HepG2 (cell line): ENCODE measurements around the gene CREBRF. TPM values are rescaled to one million over a fixed set of nuclear protein-coding genes. Genes with fewer than 3 reads are reported as not detected.

Experiments
- ATAC-seq: fragments of 200-7000 bp; cut with Tn5 transposase; 3 replicates; pipeline ENCODE4 v1.9.1; 2020; ENCODE audit warnings: mild to moderate bottlenecking, moderate library complexity
- BruUV-seq: library from RNA; stranded (reverse); fragments of 400-500 nt; replicated peaks from 2 replicates; lab custom pipeline; 2021; lab: Mats Ljungman, UMichigan
- CTCF ChIA-PET: fragments of 300-600 bp; formaldehyde crosslinking; extraction: SDS; loops from one replicate; lab custom pipeline; 2021; ENCODE audit warnings: low total read pairs, inconsistent platforms, low intra/inter-chr PET ratio; lab: Yijun Ruan, JAX
- POLR2A ChIA-PET: fragments of 350-600 bp; sonication (Branson Sonifier 250); formaldehyde crosslinking; loops from one replicate; lab custom pipeline; 2020; ENCODE audit warnings: antibody characterized with exemption, inconsistent platforms; lab: Yijun Ruan, JAX
- DNase-seq: peaks from one replicate; pipeline ENCODE4 v3.0.0-alpha.2; 2015; ENCODE audit warnings: low spot score
- FAIRE-seq: peaks from 3 replicates; lab custom pipeline; 2011; peaks lifted over from hg19 to GRCh38; lab: Jason Lieb, UNC
- H2AFZ ChIP-seq: one replicate; pipeline ENCODE4 v1.6.1; 2011; ENCODE audit warnings: low read length, inconsistent platforms
- H3K27ac ChIP-seq: fragments of 300-600 bp; 3 replicates; pipeline ENCODE4 v1.8.0; 2011; ENCODE audit warnings: mixed run types, mild to moderate bottlenecking, mixed read lengths, low read length, inconsistent platforms; ENCODE audit not compliant: insufficient read depth; ENCODE audit errors: extremely low read length
- H3K27me3 ChIP-seq, 2 experiments: fragments of 200-600 bp in 1 of 2; 2 replicates in 1 of 2; 3 replicates in 1 of 2; pipeline versions ENCODE4 v1.6.0 to v1.8.0; 2011; ENCODE audit warnings: low read length in 2 of 2, mild to moderate bottlenecking in 2 of 2, moderate library complexity in 2 of 2, inconsistent platforms in 1 of 2; ENCODE audit not compliant: insufficient read depth in 2 of 2, control insufficient read depth in 1 of 2
- H3K36me3 ChIP-seq, 2 experiments: fragments of 200-600 bp in 1 of 2; replicated peaks in 1 of 2; 2 replicates in 1 of 2; 3 replicates in 1 of 2; pipeline versions ENCODE4 v1.5.1 to v1.8.0; 2011; ENCODE audit warnings: low read length in 2 of 2, inconsistent platforms in 1 of 2; ENCODE audit not compliant: insufficient read depth in 2 of 2, control insufficient read depth in 1 of 2
- H3K4me1 ChIP-seq: 2 replicates; pipeline ENCODE4 v1.5.1; 2012; ENCODE audit warnings: low read length, inconsistent platforms; ENCODE audit not compliant: insufficient read depth
- H3K4me2 ChIP-seq: 2 replicates; pipeline ENCODE4 v1.6.0; 2011; ENCODE audit warnings: low read depth, low read length, inconsistent platforms
- H3K4me3 ChIP-seq, 3 experiments: fragments of 200-600 bp in 1 of 3; sonication (generic), shearing (Covaris generic) in 1 of 3; replicated peaks in 1 of 3; 2 replicates each; pipeline ENCODE4 v1.5.1; 2011 to 2016; ENCODE audit warnings: low read length in 3 of 3, inconsistent platforms in 2 of 3, low read depth in 2 of 3, mild to moderate bottlenecking in 2 of 3, control low read depth in 1 of 3, mixed read lengths in 1 of 3; ENCODE audit not compliant: insufficient read depth in 1 of 3
- H3K79me2 ChIP-seq: one replicate; pipeline ENCODE4 v1.6.1; 2011; ENCODE audit warnings: low read length, inconsistent platforms; ENCODE audit not compliant: insufficient read depth
- H3K9ac ChIP-seq: 2 replicates; pipeline ENCODE4 v1.6.0; 2011; ENCODE audit warnings: mild to moderate bottlenecking, low read depth, low read length, inconsistent platforms; ENCODE audit not compliant: insufficient read depth
- H3K9me3 ChIP-seq: 2 replicates; pipeline ENCODE4 v1.5.1; 2012; ENCODE audit warnings: mild to moderate bottlenecking, low read length
- H4K20me1 ChIP-seq: 2 replicates; pipeline ENCODE4 v1.6.0; 2011; ENCODE audit warnings: inconsistent platforms, mild to moderate bottlenecking, low read length, moderate library complexity; ENCODE audit not compliant: insufficient read depth
- ARID2 ChIP-seq: sonication (generic); formaldehyde crosslinking; IDR thresholded peaks from 2 replicates; pipeline ENCODE4 v1.8.1; 2022; ENCODE audit warnings: mild to moderate bottlenecking, missing genetic modification reagents, borderline replicate concordance
- EEA1 ChIP-seq: sonication (generic); formaldehyde crosslinking; IDR thresholded peaks from 2 replicates; pipeline ENCODE4 v1.5.1; 2020; ENCODE audit warnings: mild to moderate bottlenecking, missing genetic modification reagents, borderline replicate concordance
- EED ChIP-seq: sonication (generic); formaldehyde crosslinking; IDR thresholded peaks from 2 replicates; pipeline ENCODE4 v1.5.0; 2020; ENCODE audit warnings: mild to moderate bottlenecking, missing genetic modification reagents
- FOXC1 ChIP-seq: sonication (generic); formaldehyde crosslinking; IDR thresholded peaks from 2 replicates; pipeline ENCODE4 v1.8.0; 2022; ENCODE audit warnings: mild to moderate bottlenecking, missing genetic modification reagents, borderline replicate concordance
- MATR3 ChIP-seq: sonication (generic); formaldehyde crosslinking; IDR thresholded peaks from 2 replicates; pipeline ENCODE4 v1.4.0; 2020; ENCODE audit warnings: missing genetic modification reagents
- ZNF207 ChIP-seq: fragments of 450-650 bp; IDR thresholded peaks from 2 replicates; pipeline ENCODE4 v1.6.1; 2016; ENCODE audit warnings: antibody characterized with exemption, borderline replicate concordance
- ZNF367 ChIP-seq: sonication (generic); formaldehyde crosslinking; IDR thresholded peaks from 2 replicates; pipeline ENCODE4 v1.4.0; 2020; ENCODE audit warnings: missing genetic modification reagents, borderline replicate concordance
- ZNF644 ChIP-seq: IDR thresholded peaks from 2 replicates; pipeline ENCODE4 v1.6.1; 2016; ENCODE audit warnings: low read depth
- WGBS: methylation state at CpG from one replicate; pipeline ENCODE4 v1.1.6; 2017; ENCODE audit warnings: low lambda C conversion rate; 5-methylcytosine and 5-hydroxymethylcytosine counted together
- in situ Hi-C: cut with HindIII; loops from 2 replicates; pipeline ENCODE4 v1.10.0; 2017; ENCODE audit warnings: low pct_unique_long_range_greater_than_20kb; ENCODE audit not compliant: extremely low pct_ligation_motif_present
- intact Hi-C: fragments of 100-400 bp; cut with micrococcal nuclease; formaldehyde crosslinking; loops from one replicate; pipeline ENCODE4 v1.10.0; 2022; ENCODE audit not compliant: unreplicated experiment
- polyA plus RNA-seq, 8 experiments: library from polyadenylated mRNA; depleted of rRNA in 3 of 8; stranded (reverse) in 7 of 8; unstranded in 1 of 8; fragments of >200 nt; fragmentation: Illumina TruSeq in 4 of 8; extraction: Trizol in 4 of 8; gene quantifications; 2 replicates each; pipeline versions ENCODE4 v1.2.1 to v1.2.3, GENCODE V29; 2011 to 2016; ENCODE audit warnings: low read depth in 4 of 8, missing spikeins in 1 of 8, mixed read lengths in 1 of 8; ENCODE audit not compliant: insufficient read depth in 1 of 8
- total RNA-seq, 5 experiments: library from RNA; depleted of rRNA; stranded (reverse); fragments of >200 nt; fragmentation: Illumina TruSeq; extraction: Trizol; gene quantifications; 2 replicates each; pipeline ENCODE4 v1.2.3, GENCODE V29; 2016; ENCODE audit warnings: low read depth in 1 of 5
- TF ChIP-seq, protein P1 (sequence below): IDR thresholded peaks from 2 replicates; pipeline ENCODE4 v1.6.1; 2016; ENCODE audit warnings: low read depth
- TF ChIP-seq, protein P2 (sequence below): fragments of 450-650 bp; IDR thresholded peaks from 2 replicates; pipeline ENCODE4 v1.6.1; 2017; ENCODE audit warnings: mild to moderate bottlenecking
- TF ChIP-seq, protein P3 (sequence below): sonication (generic); formaldehyde crosslinking; IDR thresholded peaks from 2 replicates; pipeline ENCODE4 v1.5.0; 2020; ENCODE audit warnings: mild to moderate bottlenecking, missing genetic modification reagents
- TF ChIP-seq, protein P4 (sequence below): sonication (generic); formaldehyde crosslinking; IDR thresholded peaks from 2 replicates; pipeline ENCODE4 v1.4.0; 2020; ENCODE audit warnings: missing genetic modification reagents, mild to moderate bottlenecking, borderline replicate concordance
- TF ChIP-seq, protein P5 (sequence below): sonication (generic); formaldehyde crosslinking; IDR thresholded peaks from 2 replicates; pipeline ENCODE4 v1.8.0; 2022; ENCODE audit warnings: mild to moderate bottlenecking, missing genetic modification reagents, moderate library complexity

The CREBRF gene
- total and polyA plus RNA-seq, 2 of the 13 experiments (the other 11 are each of a cell fraction or from before 2014, with no cell fraction given): 4.5 to 10.2 TPM

DNA sequence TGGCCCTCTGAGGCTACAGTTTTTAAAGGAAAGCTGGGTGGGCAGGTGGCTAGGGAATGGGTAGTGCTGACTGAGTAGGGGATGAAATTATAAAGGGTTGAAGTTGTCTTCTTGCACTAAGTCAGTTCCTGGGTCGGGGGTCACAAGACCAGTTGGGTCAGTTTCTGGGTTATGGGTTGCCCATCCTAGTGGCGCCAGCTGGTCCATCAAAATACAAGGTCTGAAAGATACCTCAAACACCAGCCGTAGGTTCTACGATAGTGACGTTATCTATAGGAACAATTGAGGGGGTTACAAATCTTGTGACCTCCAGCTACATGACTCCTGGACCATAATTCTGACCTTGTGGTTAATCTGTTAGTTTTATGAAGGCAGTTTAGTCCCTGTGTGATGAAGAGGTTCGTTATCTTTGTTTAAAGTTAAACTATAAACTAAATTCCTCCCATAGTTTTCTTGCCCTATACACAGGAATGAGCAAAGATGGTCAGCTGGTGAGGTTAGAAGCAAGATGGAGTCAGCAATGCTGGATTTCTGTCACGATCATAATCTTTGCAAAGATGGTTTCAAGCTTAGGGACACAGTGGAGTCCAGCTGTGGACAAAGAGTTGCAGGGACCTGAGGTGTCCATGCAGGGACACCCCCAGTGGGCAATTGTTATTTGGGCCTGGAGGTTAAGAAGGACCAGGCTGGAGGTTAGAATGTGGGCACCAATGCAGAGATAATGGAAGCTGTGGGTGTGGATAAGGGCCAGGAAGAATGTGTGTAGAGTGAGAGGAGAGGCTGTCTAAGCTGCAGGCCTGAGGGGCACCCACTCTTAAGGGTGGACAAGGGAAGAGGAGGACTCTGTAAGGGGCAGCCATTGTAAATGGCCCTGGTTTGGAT lies 14.0 kb upstream of the CREBRF start (continued):
- TF ChIP-seq, protein P1, sequence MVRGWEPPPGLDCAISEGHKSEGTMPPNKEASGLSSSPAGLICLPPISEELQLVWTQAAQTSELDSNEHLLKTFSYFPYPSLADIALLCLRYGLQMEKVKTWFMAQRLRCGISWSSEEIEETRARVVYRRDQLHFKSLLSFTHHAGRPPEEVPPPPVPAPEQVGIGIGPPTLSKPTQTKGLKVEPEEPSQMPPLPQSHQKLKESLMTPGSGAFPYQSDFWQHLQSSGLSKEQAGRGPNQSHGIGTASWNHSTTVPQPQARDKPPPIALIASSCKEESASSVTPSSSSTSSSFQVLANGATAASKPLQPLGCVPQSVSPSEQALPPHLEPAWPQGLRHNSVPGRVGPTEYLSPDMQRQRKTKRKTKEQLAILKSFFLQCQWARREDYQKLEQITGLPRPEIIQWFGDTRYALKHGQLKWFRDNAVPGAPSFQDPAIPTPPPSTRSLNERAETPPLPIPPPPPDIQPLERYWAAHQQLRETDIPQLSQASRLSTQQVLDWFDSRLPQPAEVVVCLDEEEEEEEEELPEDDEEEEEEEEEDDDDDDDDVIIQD: no peak

DNA sequence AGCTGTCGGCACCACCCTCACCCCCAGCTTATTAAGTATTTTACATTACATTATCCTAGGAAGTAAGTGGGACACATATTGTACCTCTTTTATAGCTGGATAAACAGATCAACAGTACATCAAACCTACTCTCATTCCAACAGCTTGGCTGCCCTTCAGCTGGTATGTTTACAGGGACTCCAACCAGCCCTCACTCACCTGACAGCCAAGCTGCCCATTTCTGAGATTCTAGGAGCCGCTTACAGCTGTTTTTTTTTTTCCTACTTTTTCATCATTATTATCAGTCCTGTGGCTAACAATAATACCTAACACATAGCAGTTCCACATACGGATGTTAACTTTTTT lies 13.4 kb upstream of the CREBRF start:
- no peaks in the 10 kb centered on the region for H4K20me1 ChIP-seq
- no peak overlapping the region for H3K9ac ChIP-seq
- no peaks in the 10 kb centered on the region for H3K27me3 ChIP-seq
- WGBS: 87% methylated on average over 3 of the region's 3 CpGs
- no peak for DNase-seq
- ChIA-PET CTCF (no interaction called here), POLR2A (no interaction called here)
- no peaks in the 10 kb centered on the region for H3K79me2 ChIP-seq
- peaks cover 4% of the 10 kb centered on the region; the same call in 1 of the 2 replicates for H3K9me3 ChIP-seq
- H3K4me1 ChIP-seq: peaks cover 46% of the 10 kb centered on the region
- in situ Hi-C loops: no loop called here
- no peak overlapping the region; the same call in 1 of the 2 replicates for H3K4me2 ChIP-seq
- no peak for FAIRE-seq
- no TSS peak for BruUV-seq
- H2AFZ ChIP-seq: no peak overlapping the region
- no peaks in the 10 kb centered on the region for H3K36me3 ChIP-seq
- no peak overlapping the region for H3K4me3 ChIP-seq
- intact Hi-C loops: no loop called here
- no peak overlapping the region for H3K27ac ChIP-seq
- ATAC-seq: no peak; the same call in 2 of the 3 replicates
- no peak for TF ChIP-seq EED (CRISPR knock-in tag)
- no peak for TF ChIP-seq ZNF644 (CRISPR knock-in tag)
- TF ChIP-seq ZNF207: no peak
- TF ChIP-seq, protein P2, sequence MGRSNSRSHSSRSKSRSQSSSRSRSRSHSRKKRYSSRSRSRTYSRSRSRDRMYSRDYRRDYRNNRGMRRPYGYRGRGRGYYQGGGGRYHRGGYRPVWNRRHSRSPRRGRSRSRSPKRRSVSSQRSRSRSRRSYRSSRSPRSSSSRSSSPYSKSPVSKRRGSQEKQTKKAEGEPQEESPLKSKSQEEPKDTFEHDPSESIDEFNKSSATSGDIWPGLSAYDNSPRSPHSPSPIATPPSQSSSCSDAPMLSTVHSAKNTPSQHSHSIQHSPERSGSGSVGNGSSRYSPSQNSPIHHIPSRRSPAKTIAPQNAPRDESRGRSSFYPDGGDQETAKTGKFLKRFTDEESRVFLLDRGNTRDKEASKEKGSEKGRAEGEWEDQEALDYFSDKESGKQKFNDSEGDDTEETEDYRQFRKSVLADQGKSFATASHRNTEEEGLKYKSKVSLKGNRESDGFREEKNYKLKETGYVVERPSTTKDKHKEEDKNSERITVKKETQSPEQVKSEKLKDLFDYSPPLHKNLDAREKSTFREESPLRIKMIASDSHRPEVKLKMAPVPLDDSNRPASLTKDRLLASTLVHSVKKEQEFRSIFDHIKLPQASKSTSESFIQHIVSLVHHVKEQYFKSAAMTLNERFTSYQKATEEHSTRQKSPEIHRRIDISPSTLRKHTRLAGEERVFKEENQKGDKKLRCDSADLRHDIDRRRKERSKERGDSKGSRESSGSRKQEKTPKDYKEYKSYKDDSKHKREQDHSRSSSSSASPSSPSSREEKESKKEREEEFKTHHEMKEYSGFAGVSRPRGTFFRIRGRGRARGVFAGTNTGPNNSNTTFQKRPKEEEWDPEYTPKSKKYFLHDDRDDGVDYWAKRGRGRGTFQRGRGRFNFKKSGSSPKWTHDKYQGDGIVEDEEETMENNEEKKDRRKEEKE: no peak
- TF ChIP-seq ARID2 (CRISPR knock-in tag): no peak
- TF ChIP-seq ZNF367 (CRISPR knock-in tag): no peak
- TF ChIP-seq, protein P3, sequence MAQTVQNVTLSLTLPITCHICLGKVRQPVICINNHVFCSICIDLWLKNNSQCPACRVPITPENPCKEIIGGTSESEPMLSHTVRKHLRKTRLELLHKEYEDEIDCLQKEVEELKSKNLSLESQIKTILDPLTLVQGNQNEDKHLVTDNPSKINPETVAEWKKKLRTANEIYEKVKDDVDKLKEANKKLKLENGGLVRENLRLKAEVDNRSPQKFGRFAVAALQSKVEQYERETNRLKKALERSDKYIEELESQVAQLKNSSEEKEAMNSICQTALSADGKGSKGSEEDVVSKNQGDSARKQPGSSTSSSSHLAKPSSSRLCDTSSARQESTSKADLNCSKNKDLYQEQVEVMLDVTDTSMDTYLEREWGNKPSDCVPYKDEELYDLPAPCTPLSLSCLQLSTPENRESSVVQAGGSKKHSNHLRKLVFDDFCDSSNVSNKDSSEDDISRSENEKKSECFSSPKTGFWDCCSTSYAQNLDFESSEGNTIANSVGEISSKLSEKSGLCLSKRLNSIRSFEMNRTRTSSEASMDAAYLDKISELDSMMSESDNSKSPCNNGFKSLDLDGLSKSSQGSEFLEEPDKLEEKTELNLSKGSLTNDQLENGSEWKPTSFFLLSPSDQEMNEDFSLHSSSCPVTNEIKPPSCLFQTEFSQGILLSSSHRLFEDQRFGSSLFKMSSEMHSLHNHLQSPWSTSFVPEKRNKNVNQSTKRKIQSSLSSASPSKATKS (CRISPR knock-in tag): no peak
- TF ChIP-seq FOXC1 (CRISPR knock-in tag): no peak
- no peak for TF ChIP-seq EEA1 (CRISPR knock-in tag)
- TF ChIP-seq, protein P4, sequence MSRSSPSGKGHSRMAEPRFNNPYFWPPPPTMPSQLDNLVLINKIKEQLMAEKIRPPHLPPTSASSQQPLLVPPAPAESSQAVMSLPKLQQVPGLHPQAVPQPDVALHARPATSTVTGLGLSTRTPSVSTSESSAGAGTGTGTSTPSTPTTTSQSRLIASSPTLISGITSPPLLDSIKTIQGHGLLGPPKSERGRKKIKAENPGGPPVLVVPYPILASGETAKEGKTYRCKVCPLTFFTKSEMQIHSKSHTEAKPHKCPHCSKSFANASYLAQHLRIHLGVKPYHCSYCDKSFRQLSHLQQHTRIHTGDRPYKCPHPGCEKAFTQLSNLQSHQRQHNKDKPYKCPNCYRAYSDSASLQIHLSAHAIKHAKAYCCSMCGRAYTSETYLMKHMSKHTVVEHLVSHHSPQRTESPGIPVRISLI (CRISPR knock-in tag): no peak
- TF ChIP-seq MATR3: no peak
- TF ChIP-seq, protein P5, sequence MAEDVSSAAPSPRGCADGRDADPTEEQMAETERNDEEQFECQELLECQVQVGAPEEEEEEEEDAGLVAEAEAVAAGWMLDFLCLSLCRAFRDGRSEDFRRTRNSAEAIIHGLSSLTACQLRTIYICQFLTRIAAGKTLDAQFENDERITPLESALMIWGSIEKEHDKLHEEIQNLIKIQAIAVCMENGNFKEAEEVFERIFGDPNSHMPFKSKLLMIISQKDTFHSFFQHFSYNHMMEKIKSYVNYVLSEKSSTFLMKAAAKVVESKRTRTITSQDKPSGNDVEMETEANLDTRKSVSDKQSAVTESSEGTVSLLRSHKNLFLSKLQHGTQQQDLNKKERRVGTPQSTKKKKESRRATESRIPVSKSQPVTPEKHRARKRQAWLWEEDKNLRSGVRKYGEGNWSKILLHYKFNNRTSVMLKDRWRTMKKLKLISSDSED (CRISPR knock-in tag): no peak
